K562 (cell line): ENCODE results near the gene ERGIC1.

Source experiments
- CEBPZ ChIP-seq: fragments of 150-350 bp; IDR thresholded peaks from 2 replicates; pipeline ENCODE4 v1.6.1; 2014; ENCODE audit warnings: low read depth, mild to moderate bottlenecking, low read length, borderline replicate concordance
- CTCF ChIP-seq, 3 experiments: IDR thresholded peaks in 2 of 3; conservative IDR thresholded peaks in 1 of 3; 2 replicates each; pipeline ENCODE4 v1.5.1; 2011 to 2012; ENCODE audit warnings: low read length in 3 of 3, mild to moderate bottlenecking in 3 of 3, control low read depth in 2 of 3, improper control_type of control experiment in 1 of 3, inconsistent platforms in 1 of 3, low read depth in 1 of 3, mixed read lengths in 1 of 3, moderate library complexity in 1 of 3; ENCODE audit not compliant: insufficient read depth in 2 of 3
- DMBX1 ChIP-seq: fragments of 250-450 bp; sonication (Bioruptor Pico); IDR thresholded peaks from 2 replicates; pipeline ENCODE4 v1.8.0; 2022; ENCODE audit warnings: inconsistent platforms, mild to moderate bottlenecking, moderate library complexity, borderline replicate concordance
- EP300 ChIP-seq: IDR thresholded peaks from 2 replicates; pipeline ENCODE4 v1.6.1; 2012; ENCODE audit warnings: low read length, improper control_type of control experiment
- NFYB ChIP-seq: IDR thresholded peaks from 2 replicates; pipeline ENCODE4 v1.6.1; 2011; ENCODE audit warnings: mild to moderate bottlenecking, moderate library complexity; ENCODE audit not compliant: insufficient read length; ENCODE audit errors: extremely low read depth
- POLR2AphosphoS5 ChIP-seq: IDR thresholded peaks from 2 replicates; pipeline ENCODE4 v1.6.1; 2011; ENCODE audit warnings: mild to moderate bottlenecking, low read depth, low read length, moderate library complexity; ENCODE audit not compliant: control insufficient read depth, insufficient read depth
- SAFB2 ChIP-seq: fragments of 200-400 bp; formaldehyde crosslinking; IDR thresholded peaks from 2 replicates; pipeline ENCODE4 v1.6.1; 2018; ENCODE audit warnings: borderline replicate concordance, low read length, low read depth, moderate library complexity; ENCODE audit not compliant: severe bottlenecking
- SLC30A9 ChIP-seq: fragments of 250-450 bp; sonication (Bioruptor Pico); IDR thresholded peaks from 2 replicates; pipeline ENCODE4 v1.8.0; 2022; ENCODE audit warnings: mild to moderate bottlenecking, moderate library complexity
- SMARCA5 ChIP-seq: fragments of 450-650 bp; IDR thresholded peaks from 2 replicates; pipeline ENCODE4 v1.6.1; 2016
- SRSF1 ChIP-seq: fragments of 200-400 bp; formaldehyde crosslinking; IDR thresholded peaks from 2 replicates; pipeline ENCODE4 v1.6.1; 2017; ENCODE audit warnings: mild to moderate bottlenecking, low read depth, low read length, moderate library complexity
- STAT5B ChIP-seq: fragments of 250-450 bp; sonication (Bioruptor Pico); IDR thresholded peaks from 2 replicates; pipeline ENCODE4 v1.8.0; 2021; ENCODE audit warnings: mild to moderate bottlenecking, inconsistent platforms
- ZNF24 ChIP-seq: fragments of 450-650 bp; IDR thresholded peaks from 2 replicates; pipeline ENCODE4 v1.6.1; 2016
- ZNF280B ChIP-seq: fragments of 250-450 bp; sonication (Bioruptor Pico); IDR thresholded peaks from 2 replicates; pipeline ENCODE4 v1.5.1; 2021; ENCODE audit warnings: mild to moderate bottlenecking
- ZNF445 ChIP-seq: fragments of 250-450 bp; sonication (Bioruptor Pico); IDR thresholded peaks from 2 replicates; pipeline ENCODE4 v1.4.0; 2020; ENCODE audit warnings: low read depth, mild to moderate bottlenecking, moderate library complexity

GRCh38 chr5:172864747-172865146, 30.7 kb downstream of the ERGIC1 start:
- TF ChIP-seq POLR2AphosphoS5 (no peak), SRSF1 (no peak), ZNF445 (CRISPR knock-in tag) (no peak), ZNF280B (CRISPR knock-in tag) (no peak), SAFB2 (no peak), DMBX1 (CRISPR knock-in tag) (no peak), EP300 (no peak), CEBPZ (no peak), CTCF (IDR thresholded peaks at IDR 0.05 in 2 of 3, conservative IDR thresholded peaks at IDR 0.05 in 1 of 3; ENCODE audit: insufficient read depth in 2 of 3, low read depth in 1 of 3, low read length in 3 of 3) (no peak), SLC30A9 (CRISPR knock-in tag) (no peak), ZNF24 (no peak), SMARCA5 (no peak), NFYB (no peak), STAT5B (CRISPR knock-in tag) (no peak)
